Measurements from ENCODE around the gene DRG1.

DNA sequence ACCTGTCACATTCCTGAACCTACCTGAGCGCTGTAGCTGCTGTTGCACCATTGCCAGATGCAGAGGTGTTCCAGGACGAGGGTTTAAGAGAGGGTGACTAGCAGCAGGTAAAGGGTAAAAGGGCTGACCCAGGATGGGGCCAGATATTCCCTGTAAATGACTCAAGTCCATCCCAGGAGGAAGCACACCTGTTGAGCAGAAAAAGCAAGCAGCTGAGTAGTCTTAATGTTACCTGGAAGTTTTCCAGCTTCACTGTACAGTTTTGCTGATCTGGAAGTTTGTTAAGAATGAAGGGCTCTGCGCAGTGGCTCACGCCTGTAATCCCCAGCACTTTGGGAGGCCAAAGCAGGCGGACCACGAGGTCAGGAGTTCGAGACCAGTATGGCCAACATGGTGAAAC is 41.3 kb downstream of the DRG1 start:
- TF ChIP-seq, protein P1, sequence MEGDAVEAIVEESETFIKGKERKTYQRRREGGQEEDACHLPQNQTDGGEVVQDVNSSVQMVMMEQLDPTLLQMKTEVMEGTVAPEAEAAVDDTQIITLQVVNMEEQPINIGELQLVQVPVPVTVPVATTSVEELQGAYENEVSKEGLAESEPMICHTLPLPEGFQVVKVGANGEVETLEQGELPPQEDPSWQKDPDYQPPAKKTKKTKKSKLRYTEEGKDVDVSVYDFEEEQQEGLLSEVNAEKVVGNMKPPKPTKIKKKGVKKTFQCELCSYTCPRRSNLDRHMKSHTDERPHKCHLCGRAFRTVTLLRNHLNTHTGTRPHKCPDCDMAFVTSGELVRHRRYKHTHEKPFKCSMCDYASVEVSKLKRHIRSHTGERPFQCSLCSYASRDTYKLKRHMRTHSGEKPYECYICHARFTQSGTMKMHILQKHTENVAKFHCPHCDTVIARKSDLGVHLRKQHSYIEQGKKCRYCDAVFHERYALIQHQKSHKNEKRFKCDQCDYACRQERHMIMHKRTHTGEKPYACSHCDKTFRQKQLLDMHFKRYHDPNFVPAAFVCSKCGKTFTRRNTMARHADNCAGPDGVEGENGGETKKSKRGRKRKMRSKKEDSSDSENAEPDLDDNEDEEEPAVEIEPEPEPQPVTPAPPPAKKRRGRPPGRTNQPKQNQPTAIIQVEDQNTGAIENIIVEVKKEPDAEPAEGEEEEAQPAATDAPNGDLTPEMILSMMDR (IDR thresholded peaks at IDR 0.05): no peak
- TF ChIP-seq EZH2 (IDR thresholded peaks at IDR 0.05; ENCODE audit: borderline replicate concordance, insufficient read depth, low read depth, low read length, poor library complexity, severe bottlenecking): no peak
